ENCODE data around the gene FMNL2. TPM values are rescaled to one million over a fixed set of nuclear protein-coding genes. Genes with fewer than 3 reads are reported as not detected.
A peak's percentile ranks its signal among the peaks of the same experiment; 100 is the strongest.

FMNL2 gene
- total RNA-seq, 4 donors from 2014 or later = 6.7 to 17.2 (median 11.5) TPM

- no peak for DNase-seq
- no peaks in the 10 kb centered on the region for H3K9me3 ChIP-seq
- TF ChIP-seq CTCF (IDR thresholded peaks at IDR 0.05 in 4 of 5, conservative IDR thresholded peaks at IDR 0.05 in 1 of 5) (no peak), POLR2A (IDR thresholded peaks at IDR 0.05) (no peak)
- H3K27ac ChIP-seq = peak overlapping the region; percentile 59 to 72 (median 63)
- no peaks in the 10 kb centered on the region for H3K36me3 ChIP-seq
- ATAC-seq = no peak
- H3K4me3 ChIP-seq = no peak overlapping the region
- peaks cover 49 to 58% of the 10 kb centered on the region in 2 donors for H3K4me1 ChIP-seq
- intact Hi-C loops (cut with DNase I; ENCODE audit: low total_unique reads) = no loop called here
- H3K27me3 ChIP-seq = no peaks in the 10 kb centered on the region
- in situ Hi-C loops (cut with MboI; ENCODE audit: low sequenced_read_pairs in 4 of 4) = no loop called here
Measured at GRCh38 chr2:152446213-152446612, 111.2 kb downstream of the FMNL2 start.

- Histone ChIP-seq H3K4me1 (peaks cover 48 to 58% of the 10 kb centered on the region in 2 donors), H3K9me3 (no peaks in the 10 kb centered on the region), H3K27ac (no peak overlapping the region), H3K4me3 (no peak overlapping the region), H3K27me3 (no peaks in the 10 kb centered on the region), H3K36me3 (no peaks in the 10 kb centered on the region)
- intact Hi-C loops (cut with DNase I; ENCODE audit: low total_unique reads) = no loop called here
- in situ Hi-C loops (cut with MboI; ENCODE audit: low sequenced_read_pairs in 4 of 4) = no loop called here
- TF ChIP-seq CTCF (IDR thresholded peaks at IDR 0.05 in 4 of 5, conservative IDR thresholded peaks at IDR 0.05 in 1 of 5) = no peak
- no peak for TF ChIP-seq POLR2A (IDR thresholded peaks at IDR 0.05)
- ATAC-seq (no peak), DNase-seq (no peak)
Measured at GRCh38 chr2:152447897-152448296, 112.9 kb downstream of the FMNL2 start.

GRCh38 chr2:152448606-152449005, 113.6 kb downstream of the FMNL2 start:
- ATAC-seq (no peak), DNase-seq (no peak)
- Histone ChIP-seq H3K9me3 (no peaks in the 10 kb centered on the region), H3K4me3 (no peak overlapping the region), H3K36me3 (no peaks in the 10 kb centered on the region), H3K4me1 (peaks cover 41 to 56% of the 10 kb centered on the region in 2 donors), H3K27me3 (no peaks in the 10 kb centered on the region), H3K27ac (no peak overlapping the region)
- intact Hi-C loops (cut with DNase I; ENCODE audit: low total_unique reads) = no loop called here
- TF ChIP-seq POLR2A (IDR thresholded peaks at IDR 0.05) (no peak), CTCF (IDR thresholded peaks at IDR 0.05 in 4 of 5, conservative IDR thresholded peaks at IDR 0.05 in 1 of 5) (no peak)
- in situ Hi-C loops (cut with MboI; ENCODE audit: low sequenced_read_pairs in 4 of 4) = no loop called here

GRCh38 chr2:152449578-152449977, 114.6 kb downstream of the FMNL2 start:
- ATAC-seq (no peak), DNase-seq (no peak)
- Histone ChIP-seq H3K4me3 (no peak overlapping the region), H3K27me3 (no peaks in the 10 kb centered on the region), H3K4me1 (peaks cover 32 to 46% of the 10 kb centered on the region in 2 donors), H3K36me3 (no peaks in the 10 kb centered on the region), H3K27ac (no peak overlapping the region), H3K9me3 (no peaks in the 10 kb centered on the region)
- in situ Hi-C loops (cut with MboI; ENCODE audit: low sequenced_read_pairs in 4 of 4) = no loop called here
- no peak for TF ChIP-seq CTCF (IDR thresholded peaks at IDR 0.05 in 4 of 5, conservative IDR thresholded peaks at IDR 0.05 in 1 of 5)
- TF ChIP-seq POLR2A (IDR thresholded peaks at IDR 0.05) = no peak
- intact Hi-C loops (cut with DNase I; ENCODE audit: low total_unique reads) = no loop called here

- ATAC-seq (no peak), DNase-seq (no peak)
- peaks cover 26 to 40% of the 10 kb centered on the region in 2 donors for H3K4me1 ChIP-seq
- in situ Hi-C loops (cut with MboI; ENCODE audit: low sequenced_read_pairs in 4 of 4) (no loop called here), intact Hi-C loops (cut with DNase I; ENCODE audit: low total_unique reads) (no loop called here)
- no peaks in the 10 kb centered on the region for H3K9me3 ChIP-seq
- no peak for TF ChIP-seq CTCF (IDR thresholded peaks at IDR 0.05 in 4 of 5, conservative IDR thresholded peaks at IDR 0.05 in 1 of 5)
- TF ChIP-seq POLR2A (IDR thresholded peaks at IDR 0.05) = no peak
- H3K27me3 ChIP-seq = no peaks in the 10 kb centered on the region
- no peaks in the 10 kb centered on the region for H3K36me3 ChIP-seq
- no peak overlapping the region for H3K4me3 ChIP-seq
- no peak overlapping the region for H3K27ac ChIP-seq
Measured at GRCh38 chr2:152450176-152450575, 115.2 kb downstream of the FMNL2 start.

Data from gastrocnemius medialis (tissue), 4 donors.